ENCODE data around the gene ZNF609. TPM values are rescaled to one million over a fixed set of nuclear protein-coding genes. Genes with fewer than 3 reads are reported as not detected.
A peak's percentile ranks its signal among the peaks of the same experiment; 100 is the strongest.

The ZNF609 gene
- polyA plus RNA-seq, 1 donor from 2014 or later = 11.8 TPM

GRCh38 chr15:64611085-64611725 lies 150.8 kb downstream of the ZNF609 start:
- Histone ChIP-seq H3K79me2 (replicated peaks; ENCODE audit: insufficient read depth, low read length) (peaks cover 54% of the 10 kb centered on the region), H3K27me3 (ENCODE audit: insufficient read depth, low read depth, low read length) (no peaks in the 10 kb centered on the region), H3F3A (ENCODE audit: insufficient read depth, low read length, poor library complexity, severe bottlenecking) (no peaks in the 10 kb centered on the region), H3K9me2 (ENCODE audit: insufficient read depth, low read length) (no peaks in the 10 kb centered on the region), H3K4me3 (ENCODE audit: low read length) (no peak overlapping the region), H3K36me3 (ENCODE audit: insufficient read depth, low read length) (no peaks in the 10 kb centered on the region), H4K20me1 (ENCODE audit: insufficient read depth) (no peaks in the 10 kb centered on the region), H3K4me2 (ENCODE audit: low read length) (peak overlapping the region; percentile 10), H3K27ac (ENCODE audit: low read length) (peak overlapping the region; percentile 53), H2AFZ (ENCODE audit: low read depth, low read length) (no peak overlapping the region), H3K9me3 (ENCODE audit: low read length) (no peaks in the 10 kb centered on the region), H3K9ac (ENCODE audit: low read length) (no peak overlapping the region)
- TF ChIP-seq POLR2AphosphoS5 (IDR thresholded peaks at IDR 0.05) = no peak
- TF ChIP-seq TAF1 (IDR thresholded peaks at IDR 0.05; ENCODE audit: low read depth) = no peak
- no peak for TF ChIP-seq SMC3 (conservative IDR thresholded peaks at IDR 0.05; ENCODE audit: poor library complexity)
- no peak for TF ChIP-seq MXI1 (conservative IDR thresholded peaks at IDR 0.05; ENCODE audit: poor library complexity, severe bottlenecking)
- no peak for TF ChIP-seq EP300 (conservative IDR thresholded peaks at IDR 0.05; ENCODE audit: poor library complexity, severe bottlenecking)
- TF ChIP-seq EZH2 (IDR thresholded peaks at IDR 0.05; ENCODE audit: borderline replicate concordance, insufficient read depth, low read length, poor library complexity, severe bottlenecking) = no peak
- no peak for TF ChIP-seq RAD21 (conservative IDR thresholded peaks at IDR 0.05)
- no peak for TF ChIP-seq CTCF (IDR thresholded peaks at IDR 0.05; ENCODE audit: poor library complexity, severe bottlenecking)
- TF ChIP-seq, protein P1, sequence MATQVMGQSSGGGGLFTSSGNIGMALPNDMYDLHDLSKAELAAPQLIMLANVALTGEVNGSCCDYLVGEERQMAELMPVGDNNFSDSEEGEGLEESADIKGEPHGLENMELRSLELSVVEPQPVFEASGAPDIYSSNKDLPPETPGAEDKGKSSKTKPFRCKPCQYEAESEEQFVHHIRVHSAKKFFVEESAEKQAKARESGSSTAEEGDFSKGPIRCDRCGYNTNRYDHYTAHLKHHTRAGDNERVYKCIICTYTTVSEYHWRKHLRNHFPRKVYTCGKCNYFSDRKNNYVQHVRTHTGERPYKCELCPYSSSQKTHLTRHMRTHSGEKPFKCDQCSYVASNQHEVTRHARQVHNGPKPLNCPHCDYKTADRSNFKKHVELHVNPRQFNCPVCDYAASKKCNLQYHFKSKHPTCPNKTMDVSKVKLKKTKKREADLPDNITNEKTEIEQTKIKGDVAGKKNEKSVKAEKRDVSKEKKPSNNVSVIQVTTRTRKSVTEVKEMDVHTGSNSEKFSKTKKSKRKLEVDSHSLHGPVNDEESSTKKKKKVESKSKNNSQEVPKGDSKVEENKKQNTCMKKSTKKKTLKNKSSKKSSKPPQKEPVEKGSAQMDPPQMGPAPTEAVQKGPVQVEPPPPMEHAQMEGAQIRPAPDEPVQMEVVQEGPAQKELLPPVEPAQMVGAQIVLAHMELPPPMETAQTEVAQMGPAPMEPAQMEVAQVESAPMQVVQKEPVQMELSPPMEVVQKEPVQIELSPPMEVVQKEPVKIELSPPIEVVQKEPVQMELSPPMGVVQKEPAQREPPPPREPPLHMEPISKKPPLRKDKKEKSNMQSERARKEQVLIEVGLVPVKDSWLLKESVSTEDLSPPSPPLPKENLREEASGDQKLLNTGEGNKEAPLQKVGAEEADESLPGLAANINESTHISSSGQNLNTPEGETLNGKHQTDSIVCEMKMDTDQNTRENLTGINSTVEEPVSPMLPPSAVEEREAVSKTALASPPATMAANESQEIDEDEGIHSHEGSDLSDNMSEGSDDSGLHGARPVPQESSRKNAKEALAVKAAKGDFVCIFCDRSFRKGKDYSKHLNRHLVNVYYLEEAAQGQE (IDR thresholded peaks at IDR 0.05; ENCODE audit: borderline replicate concordance) = no peak

DNA sequence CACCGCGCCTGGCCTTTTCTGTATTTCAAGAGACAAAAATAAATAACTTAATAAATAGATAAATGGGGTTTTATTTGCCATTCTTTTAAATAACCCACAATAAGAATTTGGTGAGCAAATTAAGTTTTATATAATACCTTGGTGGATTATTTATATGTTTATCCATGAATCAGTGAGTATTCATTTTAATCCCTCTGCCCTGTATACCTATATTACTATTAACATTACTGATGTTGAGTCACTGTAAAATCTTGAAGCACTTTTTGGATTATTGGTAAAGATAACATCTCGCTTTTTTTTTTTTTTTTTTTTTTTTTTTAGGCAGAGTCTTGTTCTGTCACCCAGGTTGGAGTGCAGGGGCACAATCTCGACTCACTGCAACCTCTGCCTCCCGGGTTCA lies 154.1 kb downstream of the ZNF609 start:
- H3K79me2 ChIP-seq (replicated peaks; ENCODE audit: insufficient read depth, low read length) = peaks cover 47% of the 10 kb centered on the region
- no peak overlapping the region for H3K4me3 ChIP-seq (ENCODE audit: low read length)
- H2AFZ ChIP-seq (ENCODE audit: low read depth, low read length) = no peak overlapping the region
- no peak overlapping the region for H3K9ac ChIP-seq (ENCODE audit: low read length)
- no peaks in the 10 kb centered on the region for H3K9me2 ChIP-seq (ENCODE audit: insufficient read depth, low read length)
- no peak overlapping the region for H3K4me2 ChIP-seq (ENCODE audit: low read length)
- no peaks in the 10 kb centered on the region for H3K36me3 ChIP-seq (ENCODE audit: insufficient read depth, low read length)
- H3K9me3 ChIP-seq (ENCODE audit: low read length) = no peaks in the 10 kb centered on the region
- no peak overlapping the region for H3K27ac ChIP-seq (ENCODE audit: low read length)
- H4K20me1 ChIP-seq (ENCODE audit: insufficient read depth) = no peaks in the 10 kb centered on the region
- H3K27me3 ChIP-seq (ENCODE audit: insufficient read depth, low read depth, low read length) = no peaks in the 10 kb centered on the region
- TF ChIP-seq EZH2 (IDR thresholded peaks at IDR 0.05; ENCODE audit: borderline replicate concordance, insufficient read depth, low read length, poor library complexity, severe bottlenecking) (no peak), RAD21 (conservative IDR thresholded peaks at IDR 0.05) (no peak), CTCF (IDR thresholded peaks at IDR 0.05; ENCODE audit: poor library complexity, severe bottlenecking) (no peak), MXI1 (conservative IDR thresholded peaks at IDR 0.05; ENCODE audit: poor library complexity, severe bottlenecking) (no peak), POLR2AphosphoS5 (IDR thresholded peaks at IDR 0.05) (no peak), SMC3 (conservative IDR thresholded peaks at IDR 0.05; ENCODE audit: poor library complexity) (no peak), TAF1 (IDR thresholded peaks at IDR 0.05; ENCODE audit: low read depth) (no peak), EP300 (conservative IDR thresholded peaks at IDR 0.05; ENCODE audit: poor library complexity, severe bottlenecking) (no peak)
- TF ChIP-seq, protein P1 (IDR thresholded peaks at IDR 0.05; ENCODE audit: borderline replicate concordance) = no peak
- no peaks in the 10 kb centered on the region for H3F3A ChIP-seq (ENCODE audit: insufficient read depth, low read length, poor library complexity, severe bottlenecking)

All from neural cell (in vitro differentiated cells).